CD4-positive, alpha-beta T cell treated with Interferon alpha-2 for 1 hour (primary cell): ENCODE data around the gene PROX1.

Experiments
- DNase-seq, 2 donors: peaks; one replicate each; pipeline ENCODE4 v3.0.0-alpha.2; 2020 to 2022

PROX1 gene

GRCh38 chr1:214026985-214027384 is 39.2 kb downstream of the PROX1 start:
- DNase-seq: no peak

DNA sequence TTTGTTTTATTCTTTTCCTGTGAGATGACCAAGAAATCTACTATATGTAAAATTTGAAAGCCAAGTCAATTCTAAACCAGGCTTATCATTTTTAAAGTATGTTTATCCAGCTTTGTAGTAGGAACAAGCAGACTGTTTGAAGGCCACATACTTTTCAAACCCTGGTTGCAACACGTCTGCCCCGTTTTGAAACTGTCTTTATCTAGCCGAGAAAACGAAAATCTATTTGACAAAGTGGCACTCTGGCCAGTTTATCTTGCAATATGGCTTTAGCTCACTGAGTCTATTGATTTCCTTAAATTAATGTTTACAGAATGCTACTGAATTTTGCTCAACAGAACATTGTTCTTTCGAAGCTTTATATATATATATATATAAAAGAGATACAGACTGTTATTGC is 39.7 kb downstream of the PROX1 start:
- DNase-seq: no peak

- no peak for DNase-seq
Observed at GRCh38 chr1:214028095-214028494, 40.3 kb downstream of the PROX1 start.

GRCh38 chr1:214028649-214029406 is 41.1 kb downstream of the PROX1 start:
- no peak for DNase-seq

GRCh38 chr1:214029796-214030195 is 42.0 kb downstream of the PROX1 start:
- DNase-seq: no peak

- no peak for DNase-seq
Observed at GRCh38 chr1:214031267-214031650, 43.5 kb downstream of the PROX1 start.

- DNase-seq: no peak
Observed at GRCh38 chr1:214037468-214037867, 49.7 kb downstream of the PROX1 start.

DNA sequence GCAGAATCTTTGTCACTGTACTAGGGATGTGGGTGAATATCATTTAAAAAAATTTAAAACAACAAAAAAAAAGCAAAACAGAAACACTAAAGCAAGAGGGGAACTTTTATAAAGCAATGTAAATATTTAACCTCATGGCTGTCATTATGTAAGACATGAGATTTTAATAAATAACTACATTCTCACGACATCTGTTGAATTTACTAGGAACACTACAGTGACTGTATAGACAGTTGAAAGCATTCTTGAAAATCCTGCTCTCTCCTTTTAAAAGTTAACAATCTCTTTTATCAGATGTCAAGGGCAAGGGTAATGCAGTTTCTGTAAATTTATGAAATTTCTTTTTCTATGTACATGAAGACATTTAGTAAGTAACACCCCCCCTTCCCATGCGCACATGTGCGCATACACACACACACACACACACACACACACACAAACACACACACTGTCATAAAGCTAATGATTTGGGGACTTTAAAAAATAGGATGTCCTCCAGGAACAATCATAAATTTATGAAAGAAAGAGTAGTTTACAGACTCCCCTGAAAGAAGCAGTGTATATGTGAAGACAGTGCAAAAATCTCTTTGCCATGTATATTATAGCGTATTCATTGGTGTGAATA is 51.7 kb downstream of the PROX1 start:
- DNase-seq: no peak

DNA sequence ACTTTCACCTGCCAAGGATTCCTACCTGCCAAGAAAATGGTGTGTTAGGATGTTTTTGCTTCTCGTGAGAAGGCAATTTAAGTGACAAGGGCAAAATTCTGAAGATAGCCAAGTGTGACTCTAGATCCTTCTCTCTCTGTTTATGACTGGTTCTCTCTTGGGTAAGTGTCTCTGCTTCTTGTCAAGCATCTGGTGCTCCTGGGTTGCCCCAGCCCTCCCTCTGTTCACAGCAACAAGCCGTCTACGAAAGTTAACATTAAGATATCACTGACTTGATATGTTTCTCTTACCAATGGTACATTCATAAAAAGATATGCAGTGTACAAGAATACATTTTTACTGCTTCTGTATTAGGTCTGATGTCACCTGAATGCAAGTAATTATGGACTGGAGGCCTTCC is 55.4 kb downstream of the PROX1 start:
- DNase-seq: no peak

DNA sequence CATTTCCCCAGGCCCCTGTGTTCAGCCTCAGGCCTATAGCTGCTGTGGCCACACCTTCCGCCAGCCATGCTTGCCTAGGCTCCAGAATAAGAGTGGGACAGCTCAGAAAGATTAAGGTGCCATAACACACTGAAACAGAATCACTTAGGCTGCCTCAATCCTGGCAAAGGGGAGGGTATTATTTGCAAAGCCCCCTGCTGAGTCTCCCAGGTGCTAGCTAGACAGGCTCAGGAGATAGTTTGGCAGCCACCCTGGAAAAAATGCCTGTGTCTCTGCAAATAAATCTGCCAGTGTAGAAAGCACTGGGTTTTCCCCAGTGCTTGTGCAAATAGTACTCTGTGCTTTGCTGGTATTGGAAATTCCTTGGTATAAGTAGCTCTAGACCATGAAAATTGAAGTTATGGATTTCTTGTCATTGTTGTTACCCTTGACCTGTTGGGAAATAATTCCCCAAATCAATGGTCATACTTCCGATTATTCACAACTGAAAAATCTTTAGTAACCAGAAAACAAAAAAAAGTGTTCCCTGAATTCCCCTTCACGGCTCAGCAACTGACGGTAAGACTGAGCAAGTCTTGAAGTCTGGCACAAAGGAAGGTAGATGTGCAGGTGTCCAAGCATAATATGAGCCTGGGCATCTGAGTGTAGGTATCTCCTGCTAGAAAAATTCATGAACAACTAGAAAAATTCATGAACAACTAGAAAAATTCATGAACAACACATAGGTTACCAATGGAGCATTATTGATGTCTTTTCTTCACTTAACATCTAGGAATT is 56.9 kb downstream of the PROX1 start:
- DNase-seq: no peak

DNA sequence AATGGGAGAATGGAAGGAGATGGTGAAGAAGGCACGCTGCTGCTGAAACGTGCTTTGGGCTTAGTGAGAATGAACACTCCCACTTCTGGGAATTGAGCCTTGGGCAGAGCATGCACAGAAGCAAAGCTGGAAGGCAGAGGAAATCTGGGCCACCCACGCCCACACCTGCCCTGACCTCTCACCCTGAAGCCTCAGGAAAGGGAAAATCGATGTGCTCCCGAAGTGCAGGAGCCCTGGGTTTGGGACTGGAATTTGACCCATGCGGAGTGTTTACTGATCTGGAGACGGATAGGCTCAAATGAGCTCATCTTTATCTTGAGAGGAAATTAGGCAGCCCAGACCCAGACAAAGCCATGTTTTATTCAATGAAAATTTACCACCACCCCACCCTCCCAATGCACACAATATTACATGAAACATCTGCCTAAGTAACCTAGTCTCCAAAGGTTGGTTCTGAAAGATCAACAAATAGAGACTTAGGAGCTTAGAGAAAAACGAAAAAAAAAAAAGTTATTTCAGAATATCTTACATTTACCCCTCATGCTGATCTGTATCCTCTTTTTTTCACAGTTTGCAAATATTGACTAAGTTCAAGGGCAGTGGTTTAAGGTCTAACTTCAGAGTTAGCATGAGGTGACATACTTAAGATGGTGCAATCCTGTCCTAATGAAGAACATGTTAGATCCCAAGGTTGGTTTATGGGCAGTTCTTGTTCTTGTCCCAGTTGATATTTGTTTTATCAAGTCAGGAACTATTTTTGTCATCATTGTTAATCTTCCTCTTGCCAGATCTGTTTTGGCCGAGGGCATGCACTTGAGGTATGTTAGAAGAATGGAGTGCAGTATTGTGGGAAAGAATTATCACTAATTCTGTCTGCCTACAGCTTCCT is 63.0 kb downstream of the PROX1 start:
- no peak for DNase-seq

DNA sequence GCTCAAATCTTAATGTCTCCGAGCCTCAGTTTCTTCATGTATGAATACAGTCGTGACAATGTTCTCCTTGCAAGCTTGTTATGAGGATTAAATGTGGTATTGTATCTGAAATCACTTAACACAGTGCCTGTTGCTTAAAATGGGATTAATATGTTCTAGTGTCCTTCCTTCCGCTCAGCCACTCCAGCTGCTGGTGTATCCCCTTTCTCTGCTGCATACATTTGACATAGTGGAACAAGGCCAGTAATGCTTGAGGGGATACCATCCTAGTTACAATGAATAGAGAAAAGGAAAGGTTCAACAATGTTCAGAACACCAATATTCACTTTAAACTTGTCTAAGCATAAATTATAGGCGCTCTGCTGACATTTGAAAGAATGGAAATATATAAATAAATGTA is 64.0 kb downstream of the PROX1 start:
- no peak for DNase-seq

GRCh38 chr1:214058076-214058475 is 70.3 kb downstream of the PROX1 start:
- DNase-seq: no peak

DNA sequence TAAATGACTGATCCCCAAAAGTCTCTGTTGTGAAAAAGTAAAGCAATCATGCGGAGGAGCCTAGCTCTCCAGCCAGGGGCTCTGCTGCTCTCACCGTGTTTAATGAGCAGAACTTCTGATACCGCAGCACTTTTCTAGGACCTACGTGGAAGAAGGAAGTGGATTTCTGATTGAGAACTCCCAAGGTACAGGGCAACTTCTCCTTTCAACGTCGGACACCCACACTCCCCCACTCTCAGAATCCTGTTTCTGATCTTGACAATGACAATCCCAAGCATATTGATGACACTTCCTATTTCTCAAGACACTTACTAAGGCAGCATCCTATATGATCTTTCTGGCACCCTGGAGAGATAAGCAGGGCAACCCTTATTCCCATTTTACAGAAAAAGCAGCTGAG is 78.4 kb downstream of the PROX1 start:
- no peak for DNase-seq

DNA sequence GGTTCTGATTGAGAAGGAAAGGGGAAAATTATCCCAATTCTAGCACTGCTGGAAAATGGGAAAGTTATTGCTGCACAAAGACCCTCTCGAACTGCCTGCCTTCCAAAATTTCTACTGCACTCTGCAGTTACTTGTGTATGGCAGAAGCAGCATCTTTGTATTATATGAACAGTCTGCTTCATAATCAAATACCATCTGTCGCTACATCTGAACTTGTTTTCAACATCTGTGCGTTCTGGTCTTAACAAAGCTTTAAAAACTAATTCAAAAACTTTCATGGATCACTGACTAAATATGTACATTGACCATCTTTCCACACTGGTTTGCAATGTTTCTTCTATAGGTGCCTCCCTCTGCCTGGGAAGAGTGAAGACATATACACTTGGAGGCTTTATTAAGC is 79.2 kb downstream of the PROX1 start:
- DNase-seq: no peak

GRCh38 chr1:214067397-214067796 is 79.6 kb downstream of the PROX1 start:
- DNase-seq: no peak

DNA sequence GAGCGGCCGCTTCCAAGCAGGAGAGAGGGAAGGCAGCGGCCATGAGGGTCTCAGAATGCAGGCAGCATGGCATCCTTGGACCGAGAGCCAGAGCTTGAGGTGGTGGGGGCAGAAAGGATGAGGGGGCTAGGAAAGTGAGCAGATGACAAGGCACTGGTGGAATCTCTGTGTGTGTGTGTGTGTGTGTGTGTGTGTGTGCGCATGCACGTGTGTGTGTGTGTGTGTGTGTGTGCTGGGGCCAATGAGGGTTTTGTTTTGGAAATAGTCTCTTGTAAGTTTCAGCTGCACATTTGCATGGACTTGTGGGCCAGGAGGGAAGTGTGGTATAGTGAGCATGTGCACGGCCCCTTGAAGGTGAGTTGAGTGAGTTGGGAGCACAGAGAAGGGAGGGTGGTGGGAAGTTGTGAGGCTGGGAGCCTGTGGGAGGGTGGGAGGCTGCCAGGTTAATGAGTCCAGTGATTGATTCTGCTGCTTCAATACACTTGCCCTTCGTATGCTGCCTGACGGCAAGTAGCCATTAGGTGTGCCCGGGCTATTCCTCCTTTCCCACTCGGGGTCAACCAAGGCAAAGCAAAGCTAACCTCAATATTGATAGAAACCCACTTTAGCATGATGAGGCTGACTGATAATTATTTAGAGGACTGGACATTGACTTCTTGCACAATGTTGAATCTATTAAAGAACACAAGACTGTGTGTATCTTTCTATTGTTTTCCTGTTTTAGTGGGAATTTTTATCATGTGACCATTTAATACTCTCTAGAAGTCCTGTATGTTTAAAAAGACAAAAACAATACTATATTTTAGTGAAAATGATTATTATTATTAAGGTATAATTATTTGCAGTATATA is 80.3 kb downstream of the PROX1 start:
- no peak for DNase-seq

DNA sequence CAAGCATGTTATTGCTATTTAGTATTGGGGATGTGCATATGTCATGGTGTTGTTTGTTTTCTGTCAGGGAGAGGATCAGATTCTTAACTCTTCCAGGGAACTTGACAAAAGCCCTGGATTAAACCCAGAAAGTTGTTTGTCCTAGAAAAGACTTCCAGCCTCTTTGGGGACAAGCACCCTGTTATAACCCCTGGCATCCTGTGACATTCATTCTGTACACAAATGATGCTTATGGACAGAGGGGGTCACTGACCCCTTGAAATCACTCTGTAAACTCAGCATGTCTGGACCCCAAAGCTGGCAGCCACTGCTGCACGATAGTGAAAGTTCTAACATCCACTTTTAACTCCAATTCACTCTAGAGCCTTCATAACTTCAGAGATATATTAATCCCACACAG is 81.2 kb downstream of the PROX1 start:
- no peak for DNase-seq

DNA sequence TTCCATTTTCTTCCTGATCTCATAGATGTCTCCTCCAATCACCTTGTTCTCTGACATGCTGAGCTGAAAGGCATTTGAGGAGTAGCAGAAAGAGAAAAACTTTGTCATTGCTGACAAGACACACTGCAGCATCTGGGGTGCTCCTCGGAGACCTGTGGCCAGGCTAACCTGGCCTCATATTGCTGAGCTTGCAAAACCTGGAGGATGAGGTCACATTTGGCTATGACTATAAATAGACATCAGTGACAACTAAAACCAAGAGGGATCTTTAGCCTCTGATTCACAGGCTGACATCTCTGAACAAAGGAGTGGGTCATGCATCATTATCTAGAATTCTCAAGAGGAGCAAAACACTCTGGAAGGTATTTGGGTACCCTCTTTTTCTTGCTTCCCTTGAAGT is 83.7 kb downstream of the PROX1 start:
- DNase-seq: no peak

DNA sequence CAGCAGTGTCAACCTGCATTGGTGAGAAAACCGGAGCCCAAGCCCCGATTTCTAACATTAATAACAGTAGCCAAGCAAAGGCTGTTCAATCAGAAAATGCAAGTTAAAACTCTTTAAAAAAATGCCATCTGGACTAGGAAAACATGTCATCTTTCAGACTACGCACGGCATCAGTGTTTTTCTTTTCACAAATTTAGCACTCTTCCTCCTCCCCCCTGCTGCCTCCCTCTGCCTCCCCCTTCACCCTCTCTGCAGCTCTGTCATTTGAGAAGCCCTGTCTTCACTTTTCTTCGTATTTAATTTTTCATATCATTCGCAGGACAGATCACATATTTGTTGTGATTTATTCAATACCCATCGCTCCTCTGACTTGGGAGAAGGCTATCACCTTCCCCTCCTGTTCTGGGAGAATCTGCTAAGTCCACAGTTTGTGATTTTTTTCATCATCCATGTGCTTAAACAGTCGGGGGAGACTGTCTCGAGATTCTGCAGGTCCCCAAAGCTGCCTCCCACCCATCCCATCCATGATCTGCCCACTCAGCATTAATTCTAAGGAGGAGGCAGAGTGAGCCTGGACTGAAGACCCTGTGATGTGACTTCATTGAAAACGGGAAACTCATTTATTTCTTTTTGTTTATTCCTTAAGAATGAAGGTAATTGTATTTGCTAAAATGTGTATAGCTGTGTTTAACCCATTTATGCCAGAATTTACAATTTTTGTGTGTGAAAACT is 84.8 kb downstream of the PROX1 start:
- no peak for DNase-seq

- DNase-seq: no peak
Observed at GRCh38 chr1:214074477-214074876, 86.7 kb downstream of the PROX1 start.
